Parathyroid adenoma (tissue), 2 donors: ENCODE results near the gene RNF227.

Source experiments
- H2AFZ ChIP-seq: fragments of 300-600 bp; sonication (generic); one replicate; pipeline ENCODE4 v1.7.0; 2017; ENCODE audit warnings: antibody characterized with exemption, mild to moderate bottlenecking
- H3K27ac ChIP-seq: fragments of 300-600 bp; sonication (generic); one replicate; pipeline ENCODE4 v1.7.0; 2017
- H3K27me3 ChIP-seq: fragments of 300-600 bp; sonication (generic); one replicate; pipeline ENCODE4 v1.7.0; 2017; ENCODE audit warnings: low read length; ENCODE audit not compliant: control insufficient read depth, insufficient read depth
- H3K36me3 ChIP-seq: fragments of 300-600 bp; sonication (generic); one replicate; pipeline ENCODE4 v1.7.0; 2017; ENCODE audit warnings: low read length; ENCODE audit not compliant: control insufficient read depth, insufficient read depth
- H3K4me1 ChIP-seq: fragments of 300-600 bp; sonication (generic); one replicate; pipeline ENCODE4 v1.7.0; 2017; ENCODE audit warnings: control low read depth
- H3K4me2 ChIP-seq: fragments of 300-600 bp; sonication (generic); one replicate; pipeline ENCODE4 v1.7.0; 2017; ENCODE audit warnings: low read length
- H3K4me3 ChIP-seq: fragments of 300-600 bp; sonication (generic); one replicate; pipeline ENCODE4 v1.7.0; 2017; ENCODE audit warnings: low read depth, low read length
- H3K79me2 ChIP-seq: fragments of 300-600 bp; sonication (generic); one replicate; pipeline ENCODE4 v1.7.0; 2017; ENCODE audit warnings: control low read depth
- H3K9ac ChIP-seq: fragments of 300-600 bp; sonication (generic); one replicate; pipeline ENCODE4 v1.7.0; 2017; ENCODE audit warnings: mild to moderate bottlenecking
- H3K9me3 ChIP-seq: fragments of 300-600 bp; sonication (generic); one replicate; pipeline ENCODE4 v1.7.0; 2017; ENCODE audit warnings: low read length; ENCODE audit not compliant: control insufficient read depth
- TF ChIP-seq, protein P1 (sequence below): fragments of 300-600 bp; sonication (generic); IDR thresholded peaks from one replicate; pipeline ENCODE4 v1.7.0; 2017; ENCODE audit warnings: antibody characterized with exemption, mild to moderate bottlenecking
- donor health status: primary hyperparathyroidism.

Gene RNF227

DNA sequence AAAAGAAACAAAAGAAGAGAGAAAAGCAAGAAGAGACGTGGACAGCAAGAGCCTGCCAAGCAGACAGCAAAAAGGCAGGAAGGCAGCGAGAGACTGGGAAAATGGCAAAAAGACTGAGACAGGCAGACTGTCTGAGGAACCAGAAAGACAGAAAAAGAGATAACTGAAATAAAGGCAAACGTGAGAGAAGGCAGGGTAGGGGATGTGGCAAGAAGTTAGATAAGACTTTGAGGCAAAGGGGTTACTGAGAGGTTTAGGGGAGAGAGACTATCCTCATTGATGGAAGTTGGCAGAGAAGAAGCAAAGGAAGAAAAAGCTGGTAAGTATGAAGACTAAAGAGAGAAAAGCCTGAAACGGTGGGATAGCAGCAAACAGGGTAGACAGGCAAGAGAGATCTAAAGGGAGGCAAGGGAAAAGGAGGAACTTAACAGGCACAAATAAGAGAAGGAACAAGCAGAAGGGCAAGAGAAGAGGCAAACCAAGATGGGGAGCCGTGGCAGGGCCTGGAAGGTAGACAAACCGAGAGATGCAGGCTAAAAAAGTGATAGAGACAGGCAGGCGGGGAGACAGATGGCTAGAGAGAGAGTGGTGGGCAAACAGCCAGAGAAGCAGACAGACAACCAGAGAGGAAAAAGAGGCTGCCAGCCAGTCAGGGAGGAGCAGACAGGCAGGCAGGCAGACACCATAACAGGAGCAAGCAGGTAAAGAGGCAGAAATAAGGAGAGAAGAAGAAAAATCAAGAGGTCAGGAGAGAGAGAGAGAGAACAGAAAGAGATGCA is 34.6 kb downstream of the RNF227 start:
- Histone ChIP-seq H3K4me2 (no peak overlapping the region), H3K4me3 (no peak overlapping the region), H3K79me2 (no peaks in the 10 kb centered on the region), H3K4me1 (peaks cover 8% of the 10 kb centered on the region), H3K9ac (no peak overlapping the region), H3K27me3 (no peaks in the 10 kb centered on the region), H3K27ac (peak overlapping the region; percentile 73), H3K36me3 (no peaks in the 10 kb centered on the region), H3K9me3 (no peaks in the 10 kb centered on the region), H2AFZ (no peak overlapping the region)
- TF ChIP-seq, protein P1, sequence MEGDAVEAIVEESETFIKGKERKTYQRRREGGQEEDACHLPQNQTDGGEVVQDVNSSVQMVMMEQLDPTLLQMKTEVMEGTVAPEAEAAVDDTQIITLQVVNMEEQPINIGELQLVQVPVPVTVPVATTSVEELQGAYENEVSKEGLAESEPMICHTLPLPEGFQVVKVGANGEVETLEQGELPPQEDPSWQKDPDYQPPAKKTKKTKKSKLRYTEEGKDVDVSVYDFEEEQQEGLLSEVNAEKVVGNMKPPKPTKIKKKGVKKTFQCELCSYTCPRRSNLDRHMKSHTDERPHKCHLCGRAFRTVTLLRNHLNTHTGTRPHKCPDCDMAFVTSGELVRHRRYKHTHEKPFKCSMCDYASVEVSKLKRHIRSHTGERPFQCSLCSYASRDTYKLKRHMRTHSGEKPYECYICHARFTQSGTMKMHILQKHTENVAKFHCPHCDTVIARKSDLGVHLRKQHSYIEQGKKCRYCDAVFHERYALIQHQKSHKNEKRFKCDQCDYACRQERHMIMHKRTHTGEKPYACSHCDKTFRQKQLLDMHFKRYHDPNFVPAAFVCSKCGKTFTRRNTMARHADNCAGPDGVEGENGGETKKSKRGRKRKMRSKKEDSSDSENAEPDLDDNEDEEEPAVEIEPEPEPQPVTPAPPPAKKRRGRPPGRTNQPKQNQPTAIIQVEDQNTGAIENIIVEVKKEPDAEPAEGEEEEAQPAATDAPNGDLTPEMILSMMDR, result no peak

DNA sequence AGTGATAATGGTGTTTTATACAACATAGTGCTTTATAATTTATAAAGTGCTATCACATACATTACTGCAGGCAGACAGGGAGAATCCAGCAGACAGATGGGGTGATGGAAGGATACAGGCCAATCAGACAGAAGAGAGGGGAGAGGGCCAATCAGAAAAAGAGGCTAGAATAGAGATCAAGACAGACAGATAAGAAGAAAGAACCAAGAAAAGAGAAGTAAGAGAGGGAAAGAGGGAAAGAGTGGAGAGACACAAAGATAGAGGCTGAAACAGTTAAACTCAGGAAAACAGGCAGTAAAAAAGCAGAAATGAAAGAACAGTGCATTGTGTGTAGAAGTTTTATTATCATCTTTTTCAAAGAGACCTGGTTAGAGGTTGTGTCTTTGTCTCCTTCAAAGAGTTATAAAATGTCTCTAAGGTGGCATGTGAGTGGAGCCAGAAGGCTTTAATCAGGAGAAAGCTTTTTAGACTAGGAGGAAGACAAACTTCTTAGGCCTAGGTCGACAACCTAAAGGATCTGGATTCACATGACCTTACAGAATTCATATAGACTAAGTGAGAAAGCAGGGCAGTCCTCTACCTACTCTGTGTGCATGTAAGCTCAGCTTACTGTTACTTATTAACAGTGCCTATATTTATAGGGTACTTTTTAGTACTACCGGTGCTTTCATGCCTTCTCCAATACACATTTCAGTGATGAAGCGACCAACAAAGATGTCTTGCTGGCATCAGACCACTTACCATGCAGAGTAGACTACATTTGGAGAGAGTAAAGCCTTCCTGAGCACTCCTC is 35.8 kb downstream of the RNF227 start:
- Histone ChIP-seq H3K27ac (no peak overlapping the region), H3K9ac (no peak overlapping the region), H3K4me2 (no peak overlapping the region), H3K79me2 (no peaks in the 10 kb centered on the region), H3K4me1 (peaks cover 8% of the 10 kb centered on the region), H2AFZ (no peak overlapping the region), H3K4me3 (no peak overlapping the region), H3K9me3 (no peaks in the 10 kb centered on the region), H3K36me3 (no peaks in the 10 kb centered on the region), H3K27me3 (no peaks in the 10 kb centered on the region)
- TF ChIP-seq, protein P1, result no peak

DNA sequence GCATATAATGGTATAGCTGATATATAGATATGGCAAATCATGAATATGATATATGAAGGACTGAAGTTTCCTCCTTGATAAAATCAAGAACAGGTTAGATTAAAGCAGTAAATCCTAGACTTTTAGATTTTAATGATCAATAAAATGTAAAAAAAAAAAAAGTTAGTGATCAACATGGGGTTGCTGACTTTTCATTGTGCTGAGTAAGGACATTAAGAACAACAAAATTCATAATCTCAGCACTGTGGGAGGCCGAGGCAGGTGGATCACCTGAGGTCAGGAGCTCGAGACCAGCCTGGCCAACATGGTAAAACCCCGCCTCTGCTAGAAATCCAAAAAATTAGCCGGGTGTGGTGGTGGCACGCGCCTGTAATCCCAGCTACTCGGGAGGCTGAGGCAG is 37.9 kb downstream of the RNF227 start:
- TF ChIP-seq, protein P1, result no peak
- no peaks in the 10 kb centered on the region for H3K27me3 ChIP-seq
- H3K36me3 ChIP-seq, result no peaks in the 10 kb centered on the region
- no peak overlapping the region for H3K4me3 ChIP-seq
- H3K4me1 ChIP-seq, result peaks cover 5% of the 10 kb centered on the region
- H3K9ac ChIP-seq, result no peak overlapping the region
- no peaks in the 10 kb centered on the region for H3K79me2 ChIP-seq
- no peaks in the 10 kb centered on the region for H3K9me3 ChIP-seq
- no peak overlapping the region for H2AFZ ChIP-seq
- no peak overlapping the region for H3K4me2 ChIP-seq
- no peak overlapping the region for H3K27ac ChIP-seq

- TF ChIP-seq, protein P1, result no peak
- Histone ChIP-seq H3K27ac (no peak overlapping the region), H3K4me3 (no peak overlapping the region), H3K9ac (no peak overlapping the region), H3K4me2 (no peak overlapping the region), H3K27me3 (no peaks in the 10 kb centered on the region), H2AFZ (no peak overlapping the region), H3K4me1 (no peaks in the 10 kb centered on the region), H3K79me2 (no peaks in the 10 kb centered on the region), H3K9me3 (no peaks in the 10 kb centered on the region), H3K36me3 (no peaks in the 10 kb centered on the region)
These were observed 40.2 kb downstream of the RNF227 start for GRCh38 chr17:7875804-7876370.
